HepG2 (cell line): ENCODE measurements around the gene GRHL3. TPM values are rescaled to one million over a fixed set of nuclear protein-coding genes. Genes with fewer than 3 reads are reported as not detected.

Experiments used
- ATAC-seq: fragments of 200-7000 bp; cut with Tn5 transposase; 3 replicates; pipeline ENCODE4 v1.9.1; 2020; ENCODE audit warnings: mild to moderate bottlenecking, moderate library complexity
- BruUV-seq: library from RNA; stranded (reverse); fragments of 400-500 nt; replicated peaks from 2 replicates; lab custom pipeline; 2021; lab: Mats Ljungman, UMichigan
- CTCF ChIA-PET: fragments of 300-600 bp; formaldehyde crosslinking; extraction: SDS; loops from one replicate; lab custom pipeline; 2021; ENCODE audit warnings: low total read pairs, inconsistent platforms, low intra/inter-chr PET ratio; lab: Yijun Ruan, JAX
- POLR2A ChIA-PET: fragments of 350-600 bp; sonication (Branson Sonifier 250); formaldehyde crosslinking; loops from one replicate; lab custom pipeline; 2020; ENCODE audit warnings: antibody characterized with exemption, inconsistent platforms; lab: Yijun Ruan, JAX
- DNase-seq: peaks from one replicate; pipeline ENCODE4 v3.0.0-alpha.2; 2015; ENCODE audit warnings: low spot score
- FAIRE-seq: peaks from 3 replicates; lab custom pipeline; 2011; peaks lifted over from hg19 to GRCh38; lab: Jason Lieb, UNC
- H2AFZ ChIP-seq: one replicate; pipeline ENCODE4 v1.6.1; 2011; ENCODE audit warnings: low read length, inconsistent platforms
- H3K27ac ChIP-seq: fragments of 300-600 bp; 3 replicates; pipeline ENCODE4 v1.8.0; 2011; ENCODE audit warnings: mixed run types, mild to moderate bottlenecking, mixed read lengths, low read length, inconsistent platforms; ENCODE audit not compliant: insufficient read depth; ENCODE audit errors: extremely low read length
- H3K27me3 ChIP-seq, 2 experiments: fragments of 200-600 bp in 1 of 2; 2 replicates in 1 of 2; 3 replicates in 1 of 2; pipeline versions ENCODE4 v1.6.0 to v1.8.0; 2011; ENCODE audit warnings: low read length in 2 of 2, mild to moderate bottlenecking in 2 of 2, moderate library complexity in 2 of 2, inconsistent platforms in 1 of 2; ENCODE audit not compliant: insufficient read depth in 2 of 2, control insufficient read depth in 1 of 2
- H3K36me3 ChIP-seq, 2 experiments: fragments of 200-600 bp in 1 of 2; replicated peaks in 1 of 2; 2 replicates in 1 of 2; 3 replicates in 1 of 2; pipeline versions ENCODE4 v1.5.1 to v1.8.0; 2011; ENCODE audit warnings: low read length in 2 of 2, inconsistent platforms in 1 of 2; ENCODE audit not compliant: insufficient read depth in 2 of 2, control insufficient read depth in 1 of 2
- H3K4me1 ChIP-seq: 2 replicates; pipeline ENCODE4 v1.5.1; 2012; ENCODE audit warnings: low read length, inconsistent platforms; ENCODE audit not compliant: insufficient read depth
- H3K4me2 ChIP-seq: 2 replicates; pipeline ENCODE4 v1.6.0; 2011; ENCODE audit warnings: low read depth, low read length, inconsistent platforms
- H3K4me3 ChIP-seq, 3 experiments: fragments of 200-600 bp in 1 of 3; sonication (generic), shearing (Covaris generic) in 1 of 3; replicated peaks in 1 of 3; 2 replicates each; pipeline ENCODE4 v1.5.1; 2011 to 2016; ENCODE audit warnings: low read length in 3 of 3, inconsistent platforms in 2 of 3, low read depth in 2 of 3, mild to moderate bottlenecking in 2 of 3, control low read depth in 1 of 3, mixed read lengths in 1 of 3; ENCODE audit not compliant: insufficient read depth in 1 of 3
- H3K79me2 ChIP-seq: one replicate; pipeline ENCODE4 v1.6.1; 2011; ENCODE audit warnings: low read length, inconsistent platforms; ENCODE audit not compliant: insufficient read depth
- H3K9ac ChIP-seq: 2 replicates; pipeline ENCODE4 v1.6.0; 2011; ENCODE audit warnings: mild to moderate bottlenecking, low read depth, low read length, inconsistent platforms; ENCODE audit not compliant: insufficient read depth
- H3K9me3 ChIP-seq: 2 replicates; pipeline ENCODE4 v1.5.1; 2012; ENCODE audit warnings: mild to moderate bottlenecking, low read length
- H4K20me1 ChIP-seq: 2 replicates; pipeline ENCODE4 v1.6.0; 2011; ENCODE audit warnings: inconsistent platforms, mild to moderate bottlenecking, low read length, moderate library complexity; ENCODE audit not compliant: insufficient read depth
- AGO2 ChIP-seq: fragments of 200-400 bp; formaldehyde crosslinking; optimal IDR thresholded peaks from 2 replicates; pipeline ENCODE3; 2017; ENCODE audit warnings: mild to moderate bottlenecking, low read depth, low read length, moderate library complexity
- FOSL2 ChIP-seq: sonication (generic); formaldehyde crosslinking; IDR thresholded peaks from 2 replicates; pipeline ENCODE4 v1.4.0; 2020; ENCODE audit warnings: missing genetic modification reagents
- HOXD1 ChIP-seq: sonication (generic); formaldehyde crosslinking; IDR thresholded peaks from 2 replicates; pipeline ENCODE4 v1.5.0; 2020; ENCODE audit warnings: missing genetic modification reagents
- MZF1 ChIP-seq: sonication (generic); formaldehyde crosslinking; IDR thresholded peaks from 2 replicates; pipeline ENCODE4 v1.8.1; 2023; ENCODE audit warnings: mild to moderate bottlenecking, missing genetic modification reagents, borderline replicate concordance
- PLRG1 ChIP-seq: fragments of 450-650 bp; conservative IDR thresholded peaks from 2 replicates; pipeline ENCODE4 v1.6.1; 2016
- ZNF260 ChIP-seq: sonication (generic); formaldehyde crosslinking; IDR thresholded peaks from 2 replicates; pipeline ENCODE4 v1.4.0; 2020; ENCODE audit warnings: missing genetic modification reagents, low read depth, mild to moderate bottlenecking, borderline replicate concordance
- WGBS: methylation state at CpG from one replicate; pipeline ENCODE4 v1.1.6; 2017; ENCODE audit warnings: low lambda C conversion rate; 5-methylcytosine and 5-hydroxymethylcytosine counted together
- in situ Hi-C: cut with HindIII; loops from 2 replicates; pipeline ENCODE4 v1.10.0; 2017; ENCODE audit warnings: low pct_unique_long_range_greater_than_20kb; ENCODE audit not compliant: extremely low pct_ligation_motif_present
- intact Hi-C: fragments of 100-400 bp; cut with micrococcal nuclease; formaldehyde crosslinking; loops from one replicate; pipeline ENCODE4 v1.10.0; 2022; ENCODE audit not compliant: unreplicated experiment
- polyA plus RNA-seq, 8 experiments: library from polyadenylated mRNA; depleted of rRNA in 3 of 8; stranded (reverse) in 7 of 8; unstranded in 1 of 8; fragments of >200 nt; fragmentation: Illumina TruSeq in 4 of 8; extraction: Trizol in 4 of 8; gene quantifications; 2 replicates each; pipeline versions ENCODE4 v1.2.1 to v1.2.3, GENCODE V29; 2011 to 2016; ENCODE audit warnings: low read depth in 4 of 8, missing spikeins in 1 of 8, mixed read lengths in 1 of 8; ENCODE audit not compliant: insufficient read depth in 1 of 8
- total RNA-seq, 5 experiments: library from RNA; depleted of rRNA; stranded (reverse); fragments of >200 nt; fragmentation: Illumina TruSeq; extraction: Trizol; gene quantifications; 2 replicates each; pipeline ENCODE4 v1.2.3, GENCODE V29; 2016; ENCODE audit warnings: low read depth in 1 of 5
- TF ChIP-seq, protein P1 (sequence below): sonication (generic); formaldehyde crosslinking; IDR thresholded peaks from 2 replicates; pipeline ENCODE4 v1.9.0; 2021; ENCODE audit warnings: missing genetic modification reagents, borderline replicate concordance
- TF ChIP-seq, protein P2 (sequence below): IDR thresholded peaks from 2 replicates; pipeline ENCODE4 v1.6.1; 2016; ENCODE audit warnings: missing compliant biosample characterization, missing genetic modification reagents, borderline replicate concordance

GRHL3 gene
- total and polyA plus RNA-seq, 2 of the 13 experiments (the other 11 are each of a cell fraction or from before 2014, with no cell fraction given) = not detected

DNA sequence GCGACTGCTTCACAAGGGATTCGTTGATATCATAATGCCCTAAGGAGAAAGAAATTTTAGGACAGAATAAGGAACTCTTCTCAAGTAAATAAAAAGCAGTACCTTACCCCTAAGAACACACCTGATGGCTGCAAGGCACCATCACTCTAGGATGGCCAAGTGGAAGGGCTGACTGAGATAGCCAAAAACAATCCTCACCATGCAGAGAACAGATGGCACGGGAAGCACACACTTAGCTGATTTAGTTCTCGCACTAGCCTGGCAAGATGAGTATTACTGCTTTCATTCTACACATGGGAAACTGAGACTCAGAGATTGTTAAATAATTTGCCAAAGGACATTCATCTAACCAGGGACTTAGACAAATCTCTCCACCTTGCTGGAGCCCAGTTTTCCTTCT is 50.6 kb downstream of the GRHL3 start:
- BruUV-seq = no TSS peak
- no peaks in the 10 kb centered on the region for H3K4me1 ChIP-seq
- in situ Hi-C loops = no loop called here

DNA sequence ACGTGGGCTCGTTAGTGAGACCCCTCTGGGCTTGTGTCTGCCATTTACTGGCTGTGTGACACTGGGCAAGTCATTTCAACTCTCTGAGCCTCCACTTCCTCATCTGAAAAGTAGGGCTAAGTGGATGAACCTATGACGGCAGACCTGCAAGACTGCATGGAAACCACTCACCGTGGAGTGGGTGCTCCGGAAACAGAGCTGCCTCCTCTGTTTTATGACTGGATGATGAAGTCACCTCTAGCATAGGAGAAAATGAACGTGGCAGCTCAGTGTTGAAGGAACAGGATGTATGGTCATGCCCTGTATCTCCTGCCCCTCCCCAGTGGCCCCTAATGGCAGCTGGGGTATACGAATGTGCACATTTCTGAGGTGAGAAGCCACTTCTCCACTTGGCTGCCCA is 53.9 kb downstream of the GRHL3 start:
- no peak for TF ChIP-seq ZNF260 (CRISPR knock-in tag)
- TF ChIP-seq MZF1 (CRISPR knock-in tag) = no peak
- TF ChIP-seq, protein P1, sequence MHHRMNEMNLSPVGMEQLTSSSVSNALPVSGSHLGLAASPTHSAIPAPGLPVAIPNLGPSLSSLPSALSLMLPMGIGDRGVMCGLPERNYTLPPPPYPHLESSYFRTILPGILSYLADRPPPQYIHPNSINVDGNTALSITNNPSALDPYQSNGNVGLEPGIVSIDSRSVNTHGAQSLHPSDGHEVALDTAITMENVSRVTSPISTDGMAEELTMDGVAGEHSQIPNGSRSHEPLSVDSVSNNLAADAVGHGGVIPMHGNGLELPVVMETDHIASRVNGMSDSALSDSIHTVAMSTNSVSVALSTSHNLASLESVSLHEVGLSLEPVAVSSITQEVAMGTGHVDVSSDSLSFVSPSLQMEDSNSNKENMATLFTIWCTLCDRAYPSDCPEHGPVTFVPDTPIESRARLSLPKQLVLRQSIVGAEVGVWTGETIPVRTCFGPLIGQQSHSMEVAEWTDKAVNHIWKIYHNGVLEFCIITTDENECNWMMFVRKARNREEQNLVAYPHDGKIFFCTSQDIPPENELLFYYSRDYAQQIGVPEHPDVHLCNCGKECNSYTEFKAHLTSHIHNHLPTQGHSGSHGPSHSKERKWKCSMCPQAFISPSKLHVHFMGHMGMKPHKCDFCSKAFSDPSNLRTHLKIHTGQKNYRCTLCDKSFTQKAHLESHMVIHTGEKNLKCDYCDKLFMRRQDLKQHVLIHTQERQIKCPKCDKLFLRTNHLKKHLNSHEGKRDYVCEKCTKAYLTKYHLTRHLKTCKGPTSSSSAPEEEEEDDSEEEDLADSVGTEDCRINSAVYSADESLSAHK = no peak
- TF ChIP-seq HOXD1 (CRISPR knock-in tag) = no peak
- TF ChIP-seq, protein P2, sequence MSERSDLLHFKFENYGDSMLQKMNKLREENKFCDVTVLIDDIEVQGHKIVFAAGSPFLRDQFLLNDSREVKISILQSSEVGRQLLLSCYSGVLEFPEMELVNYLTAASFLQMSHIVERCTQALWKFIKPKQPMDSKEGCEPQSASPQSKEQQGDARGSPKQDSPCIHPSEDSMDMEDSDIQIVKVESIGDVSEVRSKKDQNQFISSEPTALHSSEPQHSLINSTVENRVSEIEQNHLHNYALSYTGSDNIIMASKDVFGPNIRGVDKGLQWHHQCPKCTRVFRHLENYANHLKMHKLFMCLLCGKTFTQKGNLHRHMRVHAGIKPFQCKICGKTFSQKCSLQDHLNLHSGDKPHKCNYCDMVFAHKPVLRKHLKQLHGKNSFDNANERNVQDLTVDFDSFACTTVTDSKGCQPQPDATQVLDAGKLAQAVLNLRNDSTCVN (CRISPR knock-in tag) = no peak
- no peak for TF ChIP-seq FOSL2 (CRISPR knock-in tag)
- no peak for FAIRE-seq
- BruUV-seq = no TSS peak
- CTCF ChIA-PET = no interaction called here
- H3K4me3 ChIP-seq = no peak overlapping the region
- WGBS = 80% methylated on average over 7 of the region's 7 CpGs
- H4K20me1 ChIP-seq = no peaks in the 10 kb centered on the region
- no peak for DNase-seq
- ATAC-seq = no peak
- H3K27me3 ChIP-seq = no peaks in the 10 kb centered on the region
- H3K4me2 ChIP-seq = no peak overlapping the region
- H3K27ac ChIP-seq = no peak overlapping the region
- intact Hi-C loops (no loop called here), in situ Hi-C loops (no loop called here)
- no peaks in the 10 kb centered on the region for H3K9me3 ChIP-seq
- H2AFZ ChIP-seq = no peak overlapping the region
- no peaks in the 10 kb centered on the region for H3K4me1 ChIP-seq
- no peak overlapping the region for H3K9ac ChIP-seq
- H3K36me3 ChIP-seq = no peaks in the 10 kb centered on the region
- POLR2A ChIA-PET = no interaction called here
- no peaks in the 10 kb centered on the region for H3K79me2 ChIP-seq

More for the DNA sequence above, 50.6 kb downstream of the GRHL3 start:
- Histone ChIP-seq H2AFZ (no peak overlapping the region), H3K9ac (no peak overlapping the region), H3K4me2 (no peak overlapping the region), H3K79me2 (no peaks in the 10 kb centered on the region), H4K20me1 (no peaks in the 10 kb centered on the region), H3K36me3 (no peaks in the 10 kb centered on the region), H3K27ac (no peak overlapping the region), H3K9me3 (no peaks in the 10 kb centered on the region), H3K4me3 (no peak overlapping the region), H3K27me3 (no peaks in the 10 kb centered on the region)
- WGBS = 90% methylated on average over 4 of the region's 4 CpGs
- intact Hi-C loops = no loop called here
- ATAC-seq = no peak
- no peak for FAIRE-seq
- DNase-seq = no peak
- CTCF ChIA-PET = no interaction called here
- POLR2A ChIA-PET = no interaction called here
- TF ChIP-seq PLRG1 (no peak), AGO2 (no peak)
